K562 (cell line): ENCODE measurements around the gene EGF. TPM values are rescaled to one million over a fixed set of nuclear protein-coding genes. Genes with fewer than 3 reads are reported as not detected.

Experiments used
- ATAC-seq: fragments of 200-7000 bp; cut with Tn5 transposase; 3 replicates; pipeline ENCODE4 v1.9.1; 2020; ENCODE audit warnings: moderate library complexity
- BruUV-seq: library from RNA; stranded (reverse); fragments of 400-500 nt; replicated peaks from 2 replicates; lab custom pipeline; 2021; lab: Mats Ljungman, UMichigan
- CTCF ChIA-PET: fragments of 300-600 bp; formaldehyde crosslinking; extraction: SDS; loops from one replicate; lab custom pipeline; 2021; ENCODE audit warnings: low intra/inter-chr PET ratio; lab: Yijun Ruan, JAX
- POLR2A ChIA-PET: fragments of 300-600, 350-650 bp; sonication (Branson Sonifier 250); formaldehyde crosslinking; extraction: SDS; loops from one replicate; lab custom pipeline; 2021; ENCODE audit warnings: antibody characterized with exemption, inconsistent platforms; lab: Yijun Ruan, JAX
- DNase-seq, 4 experiments: peaks; one replicate each; pipeline versions ENCODE4 v3.0.0 to v3.0.0-alpha.2; 2011 to 2018; ENCODE audit warnings: low spot score in 3 of 4, mixed read lengths in 3 of 4; ENCODE audit errors: extremely low read depth in 1 of 4
- FAIRE-seq: peaks from 2 replicates; lab custom pipeline; 2011; peaks lifted over from hg19 to GRCh38; lab: Jason Lieb, UNC
- H2AFZ ChIP-seq: 2 replicates; pipeline ENCODE4 v1.6.0; 2011; ENCODE audit warnings: low read depth, low read length, control low read depth, inconsistent platforms
- H3K27ac ChIP-seq: fragments of 200-600 bp; 3 replicates; pipeline ENCODE4 v1.8.0; 2011; ENCODE audit warnings: low read depth, mild to moderate bottlenecking, control low read depth, inconsistent platforms, low read length, moderate library complexity, mixed read lengths; ENCODE audit errors: extremely low read depth
- H3K27me3 ChIP-seq, 2 experiments: fragments of 300-600 bp in 1 of 2; 2 replicates in 1 of 2; 3 replicates in 1 of 2; pipeline versions ENCODE4 v1.6.0 to v1.8.0; 2011; ENCODE audit warnings: inconsistent platforms in 2 of 2, low read length in 2 of 2, mild to moderate bottlenecking in 1 of 2, mixed read lengths in 1 of 2, moderate library complexity in 1 of 2; ENCODE audit not compliant: control insufficient read depth in 2 of 2, insufficient read depth in 2 of 2
- H3K36me3 ChIP-seq: fragments of 300-600 bp; 3 replicates; pipeline ENCODE4 v1.8.0; 2011; ENCODE audit warnings: mild to moderate bottlenecking, low read length, inconsistent platforms; ENCODE audit not compliant: control insufficient read depth, insufficient read depth
- H3K4me1 ChIP-seq, 2 experiments: fragments of 200-600 bp in 1 of 2; replicated peaks in 1 of 2; 2 replicates in 1 of 2; 3 replicates in 1 of 2; pipeline versions ENCODE4 v1.5.1 to v1.8.0; 2011; ENCODE audit warnings: inconsistent platforms in 2 of 2, low read length in 2 of 2, mild to moderate bottlenecking in 1 of 2, mixed read lengths in 1 of 2, moderate library complexity in 1 of 2; ENCODE audit not compliant: control insufficient read depth in 2 of 2, insufficient read depth in 2 of 2
- H3K4me2 ChIP-seq: 2 replicates; pipeline ENCODE4 v1.6.1; 2011; ENCODE audit warnings: low read length, control low read depth, inconsistent platforms, mixed read lengths; ENCODE audit not compliant: insufficient read depth
- H3K4me3 ChIP-seq: fragments of 200-600 bp; sonication (generic), shearing (Covaris generic); 2 replicates; pipeline ENCODE4 v1.5.1; 2016; ENCODE audit warnings: control low read depth, inconsistent platforms
- H3K79me2 ChIP-seq: fragments of 200-600 bp; 3 replicates; pipeline ENCODE4 v1.8.0; 2011; ENCODE audit warnings: low read length, inconsistent platforms; ENCODE audit not compliant: control insufficient read depth, insufficient read depth
- H3K9ac ChIP-seq, 2 experiments: 2 replicates each; pipeline versions ENCODE4 v1.6.0 to v1.6.1; 2011; ENCODE audit warnings: low read depth in 2 of 2, low read length in 2 of 2, control low read depth in 1 of 2, inconsistent platforms in 1 of 2, mild to moderate bottlenecking in 1 of 2, mixed read lengths in 1 of 2; ENCODE audit not compliant: insufficient read depth in 1 of 2
- H3K9me1 ChIP-seq: one replicate; pipeline ENCODE4 v1.6.0; 2011; ENCODE audit warnings: inconsistent platforms, mild to moderate bottlenecking, low read length, moderate library complexity; ENCODE audit not compliant: control insufficient read depth, insufficient read depth
- H3K9me3 ChIP-seq: replicated peaks from 2 replicates; pipeline ENCODE4 v1.5.1; 2011; ENCODE audit warnings: low read depth, low read length, inconsistent platforms; ENCODE audit not compliant: control insufficient read depth, insufficient read depth
- H4K20me1 ChIP-seq: replicated peaks from 2 replicates; pipeline ENCODE4 v1.6.1; 2011; ENCODE audit warnings: low read length, inconsistent platforms, mixed read lengths; ENCODE audit not compliant: control insufficient read depth, insufficient read depth
- CAMTA2 ChIP-seq: fragments of 250-450 bp; sonication (Bioruptor Pico); conservative IDR thresholded peaks from 2 replicates; pipeline ENCODE4 v1.5.1; 2022
- CHD2 ChIP-seq: IDR thresholded peaks from 2 replicates; pipeline ENCODE4 v1.6.1; 2011; ENCODE audit warnings: low read depth, low read length
- CHD4 ChIP-seq: fragments of 200-600 bp; sonication (generic); IDR thresholded peaks from 3 replicates; pipeline ENCODE4 v1.6.1; 2012; ENCODE audit warnings: low read depth, mild to moderate bottlenecking, mixed read lengths, low read length, inconsistent platforms; ENCODE audit not compliant: insufficient read depth, insufficient replicate concordance, poor library complexity, severe bottlenecking
- GTF2E2 ChIP-seq: fragments of 200-800 bp; sonication (Bioruptor generic); IDR thresholded peaks from 2 replicates; pipeline ENCODE4 v1.6.1; 2016; ENCODE audit warnings: missing genetic modification characterization, missing compliant biosample characterization
- NFE2 ChIP-seq: IDR thresholded peaks from 2 replicates; pipeline ENCODE4 v1.6.1; 2014; ENCODE audit warnings: antibody characterized with exemption, low read depth
- POU5F1 ChIP-seq: fragments of 150-350 bp; IDR thresholded peaks from 2 replicates; pipeline ENCODE4 v1.6.1; 2014; ENCODE audit warnings: borderline replicate concordance, low read length, low read depth, mild to moderate bottlenecking; ENCODE audit not compliant: partially characterized antibody
- SRSF1 ChIP-seq: fragments of 200-400 bp; formaldehyde crosslinking; IDR thresholded peaks from 2 replicates; pipeline ENCODE4 v1.6.1; 2017; ENCODE audit warnings: mild to moderate bottlenecking, low read depth, low read length, moderate library complexity
- SRSF7 ChIP-seq: fragments of 200-400 bp; formaldehyde crosslinking; optimal IDR thresholded peaks from 2 replicates; pipeline ENCODE3; 2017; ENCODE audit warnings: mild to moderate bottlenecking, low read depth, low read length
- SRSF9 ChIP-seq: fragments of 200-400 bp; formaldehyde crosslinking; IDR thresholded peaks from 2 replicates; pipeline ENCODE4 v1.6.1; 2017; ENCODE audit warnings: low read depth, low read length, borderline replicate concordance
- ZBTB8A ChIP-seq: fragments of 450-650 bp; IDR thresholded peaks from 2 replicates; pipeline ENCODE4 v1.6.1; 2018; ENCODE audit warnings: mild to moderate bottlenecking, moderate library complexity; ENCODE audit not compliant: partially characterized antibody
- in situ Hi-C: fragments of 300-500 bp; cut with MboI; formaldehyde crosslinking; loops from 4 replicates; pipeline ENCODE4 v1.15.0; 2018; ENCODE audit warnings: inconsistent platforms, mixed read lengths
- intact Hi-C: fragments of 100-400 bp; cut with micrococcal nuclease; formaldehyde crosslinking; loops from 2 replicates; pipeline ENCODE4 v1.14.2; 2022
- polyA plus RNA-seq, 8 experiments: library from polyadenylated mRNA; depleted of rRNA in 4 of 8; stranded (reverse) in 5 of 8; unstranded in 3 of 8; fragments of >200 nt; fragmentation: Nextera tagmentation in 2 of 8; fragmentation: Illumina TruSeq in 1 of 8; extraction: Ambion mirVana in 2 of 8; extraction: Trizol in 1 of 8; gene quantifications; 2 replicates each; pipeline versions ENCODE4 v1.2.1 to v1.2.3, GENCODE V29; 2011 to 2014; ENCODE audit warnings: inconsistent platforms in 1 of 8, missing spikeins in 1 of 8
- total RNA-seq, 7 experiments: library from RNA; depleted of rRNA in 6 of 7; stranded (reverse); fragments of >200 nt in 6 of 7; fragmentation: Illumina TruSeq in 2 of 7; extraction: Trizol in 2 of 7; gene quantifications; 2 replicates each; pipeline versions ENCODE4 v1.2.1 to v1.2.3, GENCODE V29; 2011 to 2021; ENCODE audit warnings: low replicate concordance in 1 of 7
- TF ChIP-seq, protein P1 (sequence below): sonication (generic); formaldehyde crosslinking; IDR thresholded peaks from 2 replicates; pipeline ENCODE4 v1.8.0; 2022; ENCODE audit warnings: mild to moderate bottlenecking, missing genetic modification reagents
- TF ChIP-seq, protein P2 (sequence below): fragments of 450-650 bp; IDR thresholded peaks from 2 replicates; pipeline ENCODE4 v1.6.1; 2016; ENCODE audit warnings: borderline replicate concordance
- TF ChIP-seq, protein P3 (sequence below), 2 experiments: IDR thresholded peaks; 2 replicates each; pipeline ENCODE4 v1.6.1; 2011; ENCODE audit warnings: borderline replicate concordance in 1 of 2, control low read depth in 1 of 2, low read depth in 1 of 2, low read length in 1 of 2, mild to moderate bottlenecking in 1 of 2, mixed read lengths in 1 of 2, moderate library complexity in 1 of 2; ENCODE audit not compliant: insufficient read depth in 1 of 2, insufficient read length in 1 of 2, poor library complexity in 1 of 2, severe bottlenecking in 1 of 2; ENCODE audit errors: extremely low read depth in 1 of 2

EGF gene
- total and polyA plus RNA-seq, 9 of the 15 experiments (the other 6 are each of a cell fraction or from before 2014, with no cell fraction given) = 0.32 to 3.1 (median 1.3) TPM

DNA sequence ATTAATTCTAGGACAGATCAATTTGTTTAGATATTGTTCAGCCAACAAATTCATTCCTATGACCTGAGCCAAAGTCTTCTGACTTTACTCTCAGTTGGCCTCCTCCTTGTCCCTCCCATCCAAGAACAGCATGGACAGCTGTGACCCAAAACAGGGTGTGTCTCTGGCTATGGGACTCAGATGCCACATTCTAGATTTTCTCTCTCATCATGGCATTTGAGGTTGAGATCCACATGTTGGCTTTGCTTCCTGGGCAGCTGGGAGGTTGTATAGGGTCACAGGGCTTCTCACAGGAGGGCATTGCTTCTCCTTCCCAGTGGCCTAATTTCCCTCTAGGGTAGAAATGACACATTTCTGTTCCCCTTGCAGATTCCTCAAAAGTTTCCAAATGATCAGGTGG is 22.6 kb upstream of the EGF start:
- no peak for ATAC-seq
- ChIA-PET CTCF (no interaction called here), POLR2A (interaction anchor here (0.7 to 0.8 kb wide), 2 partner anchors 11 to 13 kb away, joined by 3 read pairs; no protein-coding TSS in a partner anchor)
- intact Hi-C loops = no loop called here
- no TSS peak for BruUV-seq
- no peak overlapping the region for H3K4me3 ChIP-seq
- no peaks in the 10 kb centered on the region for H3K36me3 ChIP-seq
- no peak overlapping the region for H2AFZ ChIP-seq
- in situ Hi-C loops = no loop called here
- no peaks in the 10 kb centered on the region for H3K79me2 ChIP-seq
- no peak overlapping the region for H3K9ac ChIP-seq
- H3K4me2 ChIP-seq = no peak overlapping the region
- H3K9me1 ChIP-seq = no peaks in the 10 kb centered on the region
- no peaks in the 10 kb centered on the region for H3K9me3 ChIP-seq
- H3K4me1 ChIP-seq = no peaks in the 10 kb centered on the region
- H4K20me1 ChIP-seq = no peaks in the 10 kb centered on the region
- H3K27me3 ChIP-seq = no peaks in the 10 kb centered on the region
- no peak for FAIRE-seq
- H3K27ac ChIP-seq = no peak overlapping the region
- DNase-seq = no peak
- TF ChIP-seq, protein P1, sequence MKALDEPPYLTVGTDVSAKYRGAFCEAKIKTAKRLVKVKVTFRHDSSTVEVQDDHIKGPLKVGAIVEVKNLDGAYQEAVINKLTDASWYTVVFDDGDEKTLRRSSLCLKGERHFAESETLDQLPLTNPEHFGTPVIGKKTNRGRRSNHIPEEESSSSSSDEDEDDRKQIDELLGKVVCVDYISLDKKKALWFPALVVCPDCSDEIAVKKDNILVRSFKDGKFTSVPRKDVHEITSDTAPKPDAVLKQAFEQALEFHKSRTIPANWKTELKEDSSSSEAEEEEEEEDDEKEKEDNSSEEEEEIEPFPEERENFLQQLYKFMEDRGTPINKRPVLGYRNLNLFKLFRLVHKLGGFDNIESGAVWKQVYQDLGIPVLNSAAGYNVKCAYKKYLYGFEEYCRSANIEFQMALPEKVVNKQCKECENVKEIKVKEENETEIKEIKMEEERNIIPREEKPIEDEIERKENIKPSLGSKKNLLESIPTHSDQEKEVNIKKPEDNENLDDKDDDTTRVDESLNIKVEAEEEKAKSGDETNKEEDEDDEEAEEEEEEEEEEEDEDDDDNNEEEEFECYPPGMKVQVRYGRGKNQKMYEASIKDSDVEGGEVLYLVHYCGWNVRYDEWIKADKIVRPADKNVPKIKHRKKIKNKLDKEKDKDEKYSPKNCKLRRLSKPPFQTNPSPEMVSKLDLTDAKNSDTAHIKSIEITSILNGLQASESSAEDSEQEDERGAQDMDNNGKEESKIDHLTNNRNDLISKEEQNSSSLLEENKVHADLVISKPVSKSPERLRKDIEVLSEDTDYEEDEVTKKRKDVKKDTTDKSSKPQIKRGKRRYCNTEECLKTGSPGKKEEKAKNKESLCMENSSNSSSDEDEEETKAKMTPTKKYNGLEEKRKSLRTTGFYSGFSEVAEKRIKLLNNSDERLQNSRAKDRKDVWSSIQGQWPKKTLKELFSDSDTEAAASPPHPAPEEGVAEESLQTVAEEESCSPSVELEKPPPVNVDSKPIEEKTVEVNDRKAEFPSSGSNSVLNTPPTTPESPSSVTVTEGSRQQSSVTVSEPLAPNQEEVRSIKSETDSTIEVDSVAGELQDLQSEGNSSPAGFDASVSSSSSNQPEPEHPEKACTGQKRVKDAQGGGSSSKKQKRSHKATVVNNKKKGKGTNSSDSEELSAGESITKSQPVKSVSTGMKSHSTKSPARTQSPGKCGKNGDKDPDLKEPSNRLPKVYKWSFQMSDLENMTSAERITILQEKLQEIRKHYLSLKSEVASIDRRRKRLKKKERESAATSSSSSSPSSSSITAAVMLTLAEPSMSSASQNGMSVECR = no peak
- TF ChIP-seq CHD2 (no peak), SRSF7 (no peak), NFE2 (no peak), SRSF9 (no peak), SRSF1 (no peak), ZBTB8A (no peak), POU5F1 (no peak), CHD4 (no peak), GTF2E2 (tag) (no peak), CAMTA2 (CRISPR knock-in tag) (no peak)
- TF ChIP-seq, protein P2, sequence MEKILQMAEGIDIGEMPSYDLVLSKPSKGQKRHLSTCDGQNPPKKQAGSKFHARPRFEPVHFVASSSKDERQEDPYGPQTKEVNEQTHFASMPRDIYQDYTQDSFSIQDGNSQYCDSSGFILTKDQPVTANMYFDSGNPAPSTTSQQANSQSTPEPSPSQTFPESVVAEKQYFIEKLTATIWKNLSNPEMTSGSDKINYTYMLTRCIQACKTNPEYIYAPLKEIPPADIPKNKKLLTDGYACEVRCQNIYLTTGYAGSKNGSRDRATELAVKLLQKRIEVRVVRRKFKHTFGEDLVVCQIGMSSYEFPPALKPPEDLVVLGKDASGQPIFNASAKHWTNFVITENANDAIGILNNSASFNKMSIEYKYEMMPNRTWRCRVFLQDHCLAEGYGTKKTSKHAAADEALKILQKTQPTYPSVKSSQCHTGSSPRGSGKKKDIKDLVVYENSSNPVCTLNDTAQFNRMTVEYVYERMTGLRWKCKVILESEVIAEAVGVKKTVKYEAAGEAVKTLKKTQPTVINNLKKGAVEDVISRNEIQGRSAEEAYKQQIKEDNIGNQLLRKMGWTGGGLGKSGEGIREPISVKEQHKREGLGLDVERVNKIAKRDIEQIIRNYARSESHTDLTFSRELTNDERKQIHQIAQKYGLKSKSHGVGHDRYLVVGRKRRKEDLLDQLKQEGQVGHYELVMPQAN = no peak
- TF ChIP-seq, protein P3, sequence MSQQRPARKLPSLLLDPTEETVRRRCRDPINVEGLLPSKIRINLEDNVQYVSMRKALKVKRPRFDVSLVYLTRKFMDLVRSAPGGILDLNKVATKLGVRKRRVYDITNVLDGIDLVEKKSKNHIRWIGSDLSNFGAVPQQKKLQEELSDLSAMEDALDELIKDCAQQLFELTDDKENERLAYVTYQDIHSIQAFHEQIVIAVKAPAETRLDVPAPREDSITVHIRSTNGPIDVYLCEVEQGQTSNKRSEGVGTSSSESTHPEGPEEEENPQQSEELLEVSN (IDR thresholded peaks at IDR 0.05; ENCODE audit: borderline replicate concordance in 1 of 2, extremely low read depth in 1 of 2, insufficient read depth in 1 of 2, insufficient read length in 1 of 2, low read depth in 1 of 2, low read length in 1 of 2, poor library complexity in 1 of 2, severe bottlenecking in 1 of 2) = no peak
